Hematopoietic multipotent progenitor cell treated with erythropoietin and hydrocortisone succinate and interleukin-3 and kit ligand, for 6 days (in vitro differentiated cells): Measurements from ENCODE around the gene DNAH17.

Experiments used
- DNase-seq: peaks from one replicate; pipeline ENCODE4 v3.0.0-alpha.2; 2015

The DNAH17 gene

GRCh38 chr17:78605886-78606285 lies 28.7 kb upstream of the DNAH17 start:
- DNase-seq, result no peak

- DNase-seq, result no peak
Measured at GRCh38 chr17:78605429-78605828, 28.2 kb upstream of the DNAH17 start.

DNA sequence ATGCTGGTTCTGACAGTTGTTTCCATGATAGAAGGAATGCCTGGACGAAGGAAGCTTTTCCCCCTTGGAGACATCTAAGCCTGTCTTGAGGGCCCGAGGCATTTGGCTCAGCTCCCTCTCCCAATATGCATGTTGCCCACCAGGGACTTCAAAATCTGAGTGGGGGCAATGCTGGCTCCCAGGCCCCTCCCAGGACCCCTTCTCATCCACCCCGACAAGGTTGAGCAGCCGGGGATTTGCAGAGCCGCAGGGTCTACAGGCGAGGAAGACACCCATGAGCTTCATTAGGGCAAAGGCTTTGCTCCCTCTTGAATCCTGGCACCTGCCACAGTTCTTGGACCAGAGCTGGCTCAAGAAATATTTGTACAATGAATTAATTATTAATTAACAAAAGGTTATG lies 25.1 kb upstream of the DNAH17 start:
- DNase-seq, result no peak

DNA sequence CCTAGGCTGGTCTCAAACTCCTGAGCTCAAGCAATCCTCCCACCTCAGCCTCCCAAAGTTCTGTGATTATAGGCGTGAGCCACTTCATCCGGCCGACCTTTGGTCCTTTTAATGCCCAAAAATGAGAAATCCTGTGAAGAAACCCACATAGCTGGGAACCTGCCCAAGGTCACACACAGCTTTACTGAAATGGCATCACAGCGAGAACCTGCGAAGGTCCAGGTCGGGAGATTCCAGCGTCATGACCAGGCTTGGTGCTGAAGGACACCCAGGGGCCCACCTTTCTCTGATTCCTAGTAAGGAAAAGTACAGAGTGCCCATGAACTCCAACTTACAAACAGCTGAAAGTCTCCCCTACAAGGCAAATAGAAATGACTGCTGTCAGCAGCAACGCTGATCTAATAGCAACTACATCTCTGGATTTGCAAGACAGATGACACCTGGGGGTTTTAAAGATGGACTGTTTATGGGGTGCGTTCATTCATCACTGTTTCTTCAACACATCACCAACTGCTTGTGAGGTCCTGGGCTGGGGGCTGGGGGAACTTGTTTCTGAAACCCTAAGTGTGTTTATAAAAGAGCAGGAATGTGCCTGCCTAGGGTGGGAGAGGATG lies 24.5 kb upstream of the DNAH17 start:
- DNase-seq, result no peak

DNA sequence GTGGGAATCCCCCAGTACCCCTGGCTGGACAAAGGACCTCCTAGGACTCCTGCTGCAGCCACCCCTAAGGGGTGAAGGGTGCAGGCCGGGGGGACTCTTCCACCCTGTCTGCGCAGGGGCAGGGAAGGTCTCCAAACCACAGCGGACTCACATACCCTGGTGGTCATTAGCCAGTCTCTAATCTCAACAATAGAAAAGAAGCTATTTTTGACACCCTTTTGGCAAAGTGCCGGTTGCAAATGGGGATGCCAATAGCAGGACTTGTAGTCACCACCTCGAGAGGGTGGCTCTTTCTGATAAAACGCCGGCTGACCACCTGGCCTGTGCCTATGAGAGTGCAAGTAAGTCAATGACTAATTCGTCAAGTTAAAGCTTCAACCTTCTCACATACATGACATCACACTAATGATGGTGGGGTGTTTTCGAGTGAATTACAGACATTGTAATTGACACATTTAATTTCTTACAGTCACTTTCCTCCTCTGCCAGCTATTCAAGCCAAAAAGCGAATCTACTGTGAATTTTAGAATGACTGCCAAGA lies 23.1 kb upstream of the DNAH17 start:
- no peak for DNase-seq

DNA sequence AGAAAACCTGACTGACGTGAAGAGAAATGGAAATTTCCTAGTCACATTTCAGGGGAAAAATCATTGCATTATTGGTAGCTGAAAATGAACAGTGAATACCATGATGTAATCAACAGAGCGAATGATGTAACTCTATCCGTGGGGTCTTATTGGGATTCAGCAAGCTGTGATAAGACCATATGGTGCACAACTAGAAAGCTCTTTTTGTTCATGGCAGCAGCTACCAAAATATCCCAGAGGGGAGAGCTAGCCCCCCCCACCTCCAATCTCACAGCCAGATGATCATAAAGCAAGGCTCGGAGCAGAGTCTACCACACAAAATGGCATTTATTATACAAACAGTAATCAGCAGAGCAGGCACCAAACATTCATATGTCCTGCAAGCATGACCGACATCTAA lies 22.2 kb upstream of the DNAH17 start:
- no peak for DNase-seq

- DNase-seq, result peak; percentile 54
Measured at GRCh38 chr17:78598013-78598471, 20.8 kb upstream of the DNAH17 start.

DNA sequence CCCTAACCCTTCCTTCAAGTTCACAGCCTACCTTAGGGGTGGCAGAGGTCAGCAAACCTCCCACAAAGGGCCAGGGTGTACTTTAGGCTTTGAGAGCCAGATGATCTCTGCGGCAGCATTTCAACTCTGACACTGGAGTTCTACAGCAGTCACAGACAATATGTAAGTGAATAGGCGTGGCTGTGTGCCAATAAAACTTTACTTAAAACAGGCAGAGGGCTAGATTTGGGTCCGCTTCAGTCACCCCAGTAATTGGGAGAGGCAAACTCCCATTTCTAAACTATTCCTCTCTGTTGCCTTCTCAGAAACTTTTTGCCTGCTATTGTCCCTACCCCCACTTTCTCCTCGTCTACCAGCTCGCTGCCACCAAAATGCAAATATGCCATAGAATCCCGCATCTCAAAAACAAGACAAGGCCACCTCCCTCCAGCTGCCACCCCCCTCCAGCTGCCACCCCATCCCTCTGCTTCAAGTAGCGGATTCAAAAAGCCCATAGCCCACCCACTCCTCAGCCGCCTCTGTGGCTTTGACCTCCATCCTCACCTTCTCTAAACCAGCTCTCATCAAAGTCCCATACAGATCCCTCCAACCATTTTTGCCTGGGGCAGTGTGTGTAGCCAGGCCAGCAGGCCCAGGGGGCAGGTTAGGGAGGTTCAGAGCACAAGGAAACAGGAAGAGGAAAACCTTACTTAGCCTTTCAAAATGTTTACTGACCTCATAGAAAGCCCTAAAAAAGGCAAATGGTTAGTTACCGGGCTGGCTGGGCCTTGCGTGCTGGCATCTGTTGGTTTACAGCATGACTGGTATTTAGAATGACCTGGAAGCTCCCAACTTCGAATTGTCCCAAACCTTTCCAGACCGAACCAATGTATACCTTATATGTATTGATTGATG lies 19.9 kb upstream of the DNAH17 start:
- no peak for DNase-seq

- DNase-seq, result no peak
Measured at GRCh38 chr17:78595135-78595810, 18.1 kb upstream of the DNAH17 start.

- no peak for DNase-seq
Measured at GRCh38 chr17:78592991-78593329, 15.8 kb upstream of the DNAH17 start.

GRCh38 chr17:78591263-78591671 lies 14.1 kb upstream of the DNAH17 start:
- no peak for DNase-seq

- DNase-seq, result no peak
Measured at GRCh38 chr17:78589885-78590284, 12.7 kb upstream of the DNAH17 start.

- DNase-seq, result no peak
Measured at GRCh38 chr17:78589031-78589675, 12.0 kb upstream of the DNAH17 start.

GRCh38 chr17:78588258-78589030 lies 11.2 kb upstream of the DNAH17 start:
- no peak for DNase-seq

GRCh38 chr17:78585006-78585630 lies 7.9 kb upstream of the DNAH17 start:
- no peak for DNase-seq

- DNase-seq, result peak; percentile 30
Measured at GRCh38 chr17:78583091-78583490, 5.9 kb upstream of the DNAH17 start.

- DNase-seq, result no peak
Measured at GRCh38 chr17:78581304-78581703, 4.1 kb upstream of the DNAH17 start.

DNA sequence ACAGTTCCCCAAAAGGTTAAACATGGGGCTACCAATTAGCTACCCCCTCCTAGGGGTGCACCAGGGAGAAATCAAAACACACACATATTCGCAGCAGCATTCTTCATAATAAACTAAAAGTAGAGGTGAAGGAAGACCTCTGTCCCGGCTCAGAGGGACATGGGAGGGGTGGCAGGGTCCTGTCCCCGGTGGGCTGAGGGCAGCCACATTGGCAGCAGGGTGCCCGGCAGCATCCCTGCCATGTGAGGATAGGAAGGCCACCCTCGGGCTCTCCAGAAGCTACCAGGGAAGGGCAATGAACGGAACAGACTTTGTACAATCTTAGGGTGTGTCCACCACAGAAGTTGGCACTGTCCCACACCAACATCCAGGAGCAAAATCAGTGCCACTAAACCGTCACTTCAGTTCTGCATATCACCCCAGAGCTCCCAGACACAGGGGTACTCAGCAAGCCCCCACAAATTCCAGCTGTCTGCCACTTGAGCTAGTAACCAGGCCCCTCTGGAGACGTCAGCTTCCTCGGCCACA lies 3.1 kb upstream of the DNAH17 start:
- no peak for DNase-seq

DNA sequence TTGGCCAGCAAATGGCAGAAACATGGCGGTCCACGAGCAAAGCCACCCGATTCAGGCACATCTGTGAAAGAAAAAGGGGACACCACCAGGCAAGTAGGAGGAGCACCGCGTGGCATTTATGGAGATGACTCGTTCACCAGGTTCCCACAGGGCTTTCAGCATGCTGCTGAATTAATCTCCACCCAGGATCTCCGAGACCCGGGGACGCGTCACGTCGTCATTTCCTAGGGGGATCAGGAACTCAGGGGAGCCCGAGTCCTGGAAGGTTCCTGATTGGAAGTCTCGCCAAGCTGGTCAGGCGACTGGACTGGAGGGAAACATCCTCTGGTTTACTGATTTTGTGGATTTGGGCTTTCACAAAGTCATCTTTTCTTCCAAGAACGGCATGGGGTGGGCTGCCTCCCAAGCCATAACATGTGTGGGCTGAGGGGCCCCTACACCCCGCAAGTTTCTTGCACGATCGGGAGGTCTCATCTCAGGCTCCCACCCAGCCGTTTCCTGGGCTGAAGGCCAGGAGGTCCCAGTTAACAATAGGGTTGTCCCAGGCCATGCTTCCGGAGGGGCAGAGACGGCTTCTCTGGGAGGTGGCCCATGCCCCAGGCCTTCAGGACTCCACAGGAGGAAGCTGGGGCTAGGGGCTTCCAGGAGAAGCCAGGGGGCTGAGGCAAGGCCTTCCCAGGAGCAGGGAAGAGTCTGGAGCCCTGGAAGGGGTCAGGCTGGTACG lies 645 bp downstream of the DNAH17 start:
- DNase-seq, result no peak

DNA sequence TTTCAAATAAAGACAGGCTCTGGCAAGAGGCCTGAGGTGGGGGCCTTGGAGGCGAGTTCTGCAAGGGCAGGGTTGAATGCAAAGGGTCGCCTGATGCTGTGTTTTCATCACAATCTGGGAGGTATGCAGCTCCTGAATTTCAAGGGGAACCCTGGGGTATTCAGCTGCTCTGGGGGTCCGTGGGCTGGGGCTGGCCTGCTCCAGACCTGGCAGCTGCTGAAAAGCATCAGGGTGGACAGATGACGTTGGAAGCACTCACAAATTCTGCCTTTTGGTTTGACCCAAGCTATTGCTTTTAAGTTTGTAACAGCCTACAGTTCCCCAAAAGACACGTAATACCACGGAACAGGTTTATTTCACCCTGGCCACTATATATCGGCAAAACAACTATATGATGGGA lies 1.3 kb downstream of the DNAH17 start:
- no peak for DNase-seq

- no peak for DNase-seq
Measured at GRCh38 chr17:78575340-78575739, 1.9 kb downstream of the DNAH17 start.
